GM18519 (cell line): ENCODE data around the gene KRT80.

Experiments used
- ATAC-seq: cut with Tn5 transposase; IDR thresholded peaks from one replicate; pipeline ENCODE4 v1.9.1; 2021; ENCODE audit warnings: mild to moderate bottlenecking, moderate library complexity; ENCODE audit not compliant: unreplicated experiment, low FRiP score

The KRT80 gene

GRCh38 chr12:52200086-52200780 is 8.4 kb upstream of the KRT80 start:
- ATAC-seq = no peak

- no peak for ATAC-seq
Measured at GRCh38 chr12:52199294-52199919, 7.6 kb upstream of the KRT80 start.

- ATAC-seq = no peak
Measured at GRCh38 chr12:52198454-52199215, 6.8 kb upstream of the KRT80 start.

GRCh38 chr12:52197371-52198231 is 5.8 kb upstream of the KRT80 start:
- no peak for ATAC-seq

GRCh38 chr12:52195065-52195730 is 3.4 kb upstream of the KRT80 start:
- no peak for ATAC-seq

GRCh38 chr12:52193991-52194390 is 2.2 kb upstream of the KRT80 start:
- ATAC-seq = no peak

- ATAC-seq = no peak
Measured at GRCh38 chr12:52193532-52193931, 1.7 kb upstream of the KRT80 start.

GRCh38 chr12:52190860-52191729 is 719 bp downstream of the KRT80 start:
- no peak for ATAC-seq

- ATAC-seq = no peak
Measured at GRCh38 chr12:52189376-52190174, 2.2 kb downstream of the KRT80 start.

GRCh38 chr12:52188658-52189057 is 3.2 kb downstream of the KRT80 start:
- no peak for ATAC-seq

GRCh38 chr12:52187640-52188039 is 4.2 kb downstream of the KRT80 start:
- ATAC-seq = no peak

GRCh38 chr12:52187206-52187605 is 4.6 kb downstream of the KRT80 start:
- no peak for ATAC-seq

GRCh38 chr12:52186118-52186840 is 5.5 kb downstream of the KRT80 start:
- no peak for ATAC-seq

- no peak for ATAC-seq
Measured at GRCh38 chr12:52185400-52185967, 6.3 kb downstream of the KRT80 start.

GRCh38 chr12:52184813-52185212 is 7.0 kb downstream of the KRT80 start:
- ATAC-seq = no peak

GRCh38 chr12:52183971-52184370 is 7.8 kb downstream of the KRT80 start:
- no peak for ATAC-seq

- ATAC-seq = no peak
Measured at GRCh38 chr12:52183544-52183910, 8.3 kb downstream of the KRT80 start.
